Mesangial cell (primary cell): Measurements from ENCODE around the gene POGLUT2. TPM values are rescaled to one million over a fixed set of nuclear protein-coding genes. Genes with fewer than 3 reads are reported as not detected.

ENCODE experiments used
- total RNA-seq: library from RNA; depleted of rRNA; stranded (reverse); fragments of >200 nt; gene quantifications from 2 replicates; pipeline ENCODE4 v1.2.3, GENCODE V29; 2015

Gene POGLUT2
- total RNA-seq = 29.5 and 78.8 TPM in 2 replicates

GRCh38 chr13:102798581-102799425, at the start of gene POGLUT2, which contains the start of gene BIVM:
Gene POGLUT2 (minus strand): TSS chr13:102798976. CDS start chr13:102798670, 306 bp downstream.
Gene BIVM (plus strand): TSS chr13:102799119. CDS start chr13:102807268, 8,149 bp downstream.

GRCh38 chr13:102845630-102846260, 47.0 kb upstream of the POGLUT2 start, which contains the start of gene ERCC5:
Gene ERCC5 (plus strand): TSS chr13:102846032. CDS start chr13:102846267, 235 bp downstream.

GRCh38 chr13:102773441-102774213, 25.1 kb downstream of the POGLUT2 start, which contains the start of gene TEX30:
Gene TEX30 (minus strand): TSS chr13:102773786. CDS start chr13:102770026, 3,760 bp downstream.

Other genes with a start within 250 kb of the POGLUT2 start
- 24.5 and 26.2 TPM in 2 replicates for gene TPP2, start 202.0 kb downstream of the POGLUT2 start, total RNA-seq
- gene METTL21C, start 103.9 kb downstream of the POGLUT2 start, total RNA-seq = not detected in 2 replicates
- 8.1 and 16.6 TPM in 2 replicates for gene TEX30, start 25.2 kb downstream of the POGLUT2 start, total RNA-seq
- gene BIVM, start 143 bp upstream of the POGLUT2 start, total RNA-seq = 14.7 and 49.6 TPM in 2 replicates
- gene ERCC5, start 47.1 kb upstream of the POGLUT2 start, total RNA-seq = 13.7 and 31.8 TPM in 2 replicates